ENCODE measurements around the gene PPFIA4. TPM values are rescaled to one million over a fixed set of nuclear protein-coding genes. Genes with fewer than 3 reads are reported as not detected.

PPFIA4 gene
- total and polyA plus RNA-seq, 9 of the 15 experiments (the other 6 are each of a cell fraction or from before 2014, with no cell fraction given): 0.07 to 12.0 (median 0.70) TPM

DNA sequence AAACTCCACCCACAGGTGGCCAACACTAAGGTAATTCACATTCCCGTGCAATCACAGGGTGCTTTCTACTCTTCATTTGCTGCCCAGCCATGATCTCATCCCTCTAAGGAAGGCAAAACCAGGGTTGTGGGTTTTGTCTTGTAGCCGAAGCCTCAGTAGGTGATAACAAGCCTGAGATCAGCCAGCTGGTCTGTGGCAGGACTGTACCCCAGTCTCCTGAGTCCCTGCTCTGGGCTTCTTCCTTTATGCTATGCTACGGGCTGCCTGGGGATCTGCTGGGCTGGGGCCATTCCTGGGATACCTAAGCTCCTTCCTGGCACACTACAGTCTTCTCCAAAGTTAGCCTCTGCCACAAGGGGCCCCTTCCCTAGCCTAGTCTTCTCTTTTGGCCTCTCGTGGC is 9.8 kb downstream of the PPFIA4 start (continued):
- no peak for TF ChIP-seq ZNF699 (CRISPR knock-in tag; IDR thresholded peaks at IDR 0.05; ENCODE audit: insufficient replicate concordance)
- no peak for TF ChIP-seq RHOXF2B (CRISPR knock-in tag; conservative IDR thresholded peaks at IDR 0.05)
- no peak for TF ChIP-seq ZNF584 (CRISPR knock-in tag; IDR thresholded peaks at IDR 0.05; ENCODE audit: low read depth)
- TF ChIP-seq, protein P1, sequence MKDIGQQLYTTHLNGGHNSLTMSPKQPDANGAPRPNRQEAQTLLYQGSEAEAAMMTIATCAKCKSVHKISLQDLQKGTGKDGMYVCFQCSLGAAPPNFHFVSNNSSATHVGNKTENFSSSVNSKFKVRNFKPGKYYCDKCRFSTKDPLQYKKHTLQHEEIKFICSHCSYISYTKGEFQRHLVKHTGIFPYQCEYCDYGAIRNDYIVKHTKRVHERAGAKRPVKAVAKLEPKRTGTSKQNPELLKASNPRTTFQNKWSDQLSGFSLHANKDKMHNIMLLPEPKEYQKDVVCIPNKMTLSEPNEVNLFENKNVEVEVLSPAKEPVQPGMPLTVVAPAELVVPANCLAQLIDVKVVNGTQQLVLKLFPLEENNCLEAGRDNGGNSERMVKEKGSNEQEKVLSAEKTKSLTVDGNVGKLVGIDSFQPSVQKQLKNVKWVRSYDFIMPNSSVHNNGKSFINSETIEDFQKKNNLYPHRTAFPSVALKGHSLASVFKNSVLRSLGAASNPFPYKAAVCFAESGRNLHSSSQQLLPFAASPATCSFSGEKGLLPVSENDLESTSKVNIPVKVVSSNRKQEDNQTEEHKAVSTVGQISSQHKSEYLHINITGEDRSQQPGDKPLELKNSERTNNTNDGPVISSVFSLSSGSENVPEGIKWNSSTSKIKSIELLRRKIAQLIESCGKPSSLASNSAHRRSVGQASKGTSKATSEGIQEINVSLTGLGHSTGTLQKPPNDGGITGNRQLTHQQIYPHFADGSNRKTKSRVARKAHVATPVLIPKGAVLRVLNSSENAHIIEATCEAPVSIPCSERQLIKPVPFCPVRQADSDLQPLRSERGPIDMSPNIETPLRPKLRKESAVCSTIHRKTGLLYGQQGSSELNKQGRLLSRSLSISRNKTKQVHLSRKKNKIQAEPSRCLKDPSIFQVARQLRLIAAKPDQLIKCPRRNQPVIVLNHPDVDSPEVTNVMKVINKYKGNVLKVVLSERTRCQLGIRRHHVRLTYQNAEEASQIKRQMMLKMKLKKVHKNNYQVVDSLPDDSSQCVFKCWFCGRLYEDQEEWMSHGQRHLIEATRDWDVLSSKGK (CRISPR knock-in tag; IDR thresholded peaks at IDR 0.05): no peak

DNA sequence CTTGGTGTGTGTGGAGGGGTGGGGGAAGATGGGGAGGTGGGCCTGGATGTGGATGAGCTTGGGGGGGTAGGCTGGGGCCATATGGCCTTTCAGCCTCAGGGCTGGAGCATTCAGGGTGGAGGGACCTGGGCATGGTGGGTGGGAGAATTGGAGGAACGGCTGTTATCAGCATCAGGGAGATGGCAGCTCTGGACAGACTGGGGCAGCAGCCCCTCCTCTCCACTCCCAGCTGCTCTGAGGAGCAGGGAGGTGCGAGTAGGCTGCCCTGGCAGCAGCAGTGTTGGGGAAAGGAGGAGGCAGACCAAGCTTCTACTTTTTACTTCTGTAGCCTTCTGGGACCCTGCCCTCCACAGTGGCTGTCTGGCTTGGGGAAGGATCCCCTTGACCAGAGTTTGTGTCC is 10.2 kb downstream of the PPFIA4 start:
- H3K9me1 ChIP-seq (ENCODE audit: control insufficient read depth, insufficient read depth, low read length): no peaks in the 10 kb centered on the region
- H3K4me2 ChIP-seq (ENCODE audit: insufficient read depth, low read length): no peak overlapping the region
- intact Hi-C loops (cut with micrococcal nuclease): loop anchor here (5.0 to 10.0 kb wide), 2 partner anchors 81 to 298 kb away; no protein-coding TSS in a partner anchor
- no peaks in the 10 kb centered on the region; a peak in 2 of 5 replicates for H3K4me1 ChIP-seq (replicated peaks in 1 of 2; ENCODE audit: control insufficient read depth in 2 of 2, insufficient read depth in 2 of 2, low read length in 2 of 2)
- CTCF ChIA-PET (ENCODE audit: low intra/inter-chr PET ratio): interaction anchor here (0.6 kb wide), 1 partner anchor 1438 kb away, joined by 4 read pairs; no protein-coding TSS in a partner anchor
- TF ChIP-seq CREB1 (IDR thresholded peaks at IDR 0.05): no peak
- 0 out of 2 replicates have a peak, but pooled peaks have one; percentile 13 for TF ChIP-seq CREB1 (CRISPR knock-in tag; IDR thresholded peaks at IDR 0.05)
- no peak for TF ChIP-seq CREM (IDR thresholded peaks at IDR 0.05; ENCODE audit: low read depth)
- WGBS (ENCODE audit: insufficient coverage, low coverage, missing lambda C conversion rate): 3% methylated on average over 2 of the region's 2 CpGs
- no peaks in the 10 kb centered on the region; the same call in 2 of the 3 replicates for H3K36me3 ChIP-seq (ENCODE audit: control insufficient read depth, insufficient read depth, low read length)
- no TSS peak for BruUV-seq (replicated peaks)
- peak overlapping the region in 1 of 2 experiments; percentile 24; a peak in 1 of 4 replicates for H3K9ac ChIP-seq (ENCODE audit: insufficient read depth in 1 of 2, low read depth in 2 of 2, low read length in 2 of 2)
- no peak for DNase-seq (ENCODE audit: extremely low read depth in 1 of 4, low spot score in 3 of 4)
- in situ Hi-C loops (cut with MboI): no loop called here
- no peak for ATAC-seq
- H2AFZ ChIP-seq (ENCODE audit: low read depth, low read length): no peak overlapping the region
- H3K27me3 ChIP-seq (ENCODE audit: control insufficient read depth in 2 of 2, insufficient read depth in 2 of 2, low read length in 2 of 2): peaks cover 23 to 38% of the 10 kb centered on the region in 2 experiments; a peak in 4 of 5 replicates
- H3K27ac ChIP-seq (ENCODE audit: extremely low read depth, low read depth, low read length): no peak overlapping the region
- POLR2A ChIA-PET: interaction anchor here (0.6 to 2.6 kb wide), 9 partner anchors 9 to 97 kb away, joined by 3 to 13 read pairs (median 5); partner anchors contain the start of gene PPFIA4
- H4K20me1 ChIP-seq (replicated peaks; ENCODE audit: control insufficient read depth, insufficient read depth, low read length): peaks cover 64% of the 10 kb centered on the region
- no peaks in the 10 kb centered on the region for H3K9me3 ChIP-seq (replicated peaks; ENCODE audit: control insufficient read depth, insufficient read depth, low read depth, low read length)
- no peaks in the 10 kb centered on the region for H3K79me2 ChIP-seq (ENCODE audit: control insufficient read depth, insufficient read depth, low read length)
- no peak overlapping the region for H3K4me3 ChIP-seq
- FAIRE-seq: no peak
